Suprapubic skin (tissue), 3 donors: ENCODE measurements around the gene TAGLN2.

ENCODE experiments used
- CTCF ChIP-seq, 2 donors: fragments of 200-600 bp in 1 of 2; fragments of 450-650 bp in 1 of 2; sonication (generic) in 1 of 2; IDR thresholded peaks; one replicate each; pipeline ENCODE4 v1.5.1; 2016 to 2019; ENCODE audit warnings: antibody characterized with exemption in 2 of 2, mild to moderate bottlenecking in 1 of 2, moderate library complexity in 1 of 2
- POLR2A ChIP-seq, 2 donors: fragments of 450-650 bp; IDR thresholded peaks; one replicate each; pipeline ENCODE4 v1.6.1; 2017; ENCODE audit warnings: antibody characterized with exemption in 2 of 2, mild to moderate bottlenecking in 2 of 2, moderate library complexity in 2 of 2

- TF ChIP-seq CTCF (IDR thresholded peaks at IDR 0.05) (no peak), POLR2A (IDR thresholded peaks at IDR 0.05) (no peak)
Measured at GRCh38 chr1:159889202-159889601, 36.1 kb downstream of the TAGLN2 start.
